GM12872 (cell line): ENCODE data around the gene FOXP1.

Source experiments
- CTCF ChIP-seq: IDR thresholded peaks from 3 replicates; pipeline ENCODE4 v1.5.1; 2011; ENCODE audit warnings: low read depth, mild to moderate bottlenecking, low read length, moderate library complexity; ENCODE audit not compliant: insufficient read depth

The FOXP1 gene

GRCh38 chr3:71172189-71172588, 411.3 kb downstream of the FOXP1 start:
- no peak for TF ChIP-seq CTCF

DNA sequence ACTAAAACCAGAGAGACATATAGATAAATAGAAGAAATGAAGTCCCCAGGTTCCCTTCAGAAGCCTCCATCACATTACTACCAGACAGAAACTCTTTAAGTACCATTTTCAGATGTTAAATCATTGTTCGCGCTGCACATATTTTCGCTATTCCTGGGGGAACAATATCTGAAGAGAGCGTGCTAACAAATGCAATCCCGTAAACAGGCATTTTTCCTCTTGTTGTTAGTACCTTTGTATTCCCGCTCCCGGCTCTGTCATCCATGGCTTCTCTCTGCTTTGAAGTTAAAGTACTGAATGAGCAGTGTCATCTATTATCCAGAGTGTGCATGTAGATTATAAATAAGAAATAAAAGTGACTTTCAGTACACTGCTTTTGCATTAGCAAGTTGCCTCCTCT, 412.3 kb downstream of the FOXP1 start:
- no peak for TF ChIP-seq CTCF

DNA sequence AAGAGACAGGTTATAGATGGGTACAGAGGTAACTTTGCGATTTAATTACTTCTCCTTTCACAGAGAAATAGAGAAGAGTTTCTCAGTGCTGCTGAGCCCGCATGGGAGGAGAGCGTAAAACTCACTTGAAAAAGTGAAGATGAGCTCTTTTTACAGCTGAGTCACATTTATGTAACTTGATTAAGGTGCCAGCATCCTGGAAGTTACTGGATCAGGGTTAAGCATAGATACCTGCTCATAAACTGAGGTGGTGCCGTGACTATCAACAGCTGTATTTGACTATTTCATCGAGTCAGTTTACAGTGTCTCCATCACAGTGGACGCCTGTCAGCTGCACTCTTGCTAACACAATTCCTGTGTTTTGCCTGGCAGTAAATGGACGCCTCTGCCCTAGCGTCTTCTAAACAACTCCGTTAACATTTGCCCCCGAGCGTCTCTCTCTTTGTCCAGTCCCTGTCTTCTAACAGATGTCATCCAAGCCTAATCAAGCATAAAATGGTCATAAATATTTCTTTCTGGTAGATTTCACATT, 414.6 kb downstream of the FOXP1 start:
- TF ChIP-seq CTCF: no peak

GRCh38 chr3:71168121-71168721, 415.3 kb downstream of the FOXP1 start:
- no peak for TF ChIP-seq CTCF

DNA sequence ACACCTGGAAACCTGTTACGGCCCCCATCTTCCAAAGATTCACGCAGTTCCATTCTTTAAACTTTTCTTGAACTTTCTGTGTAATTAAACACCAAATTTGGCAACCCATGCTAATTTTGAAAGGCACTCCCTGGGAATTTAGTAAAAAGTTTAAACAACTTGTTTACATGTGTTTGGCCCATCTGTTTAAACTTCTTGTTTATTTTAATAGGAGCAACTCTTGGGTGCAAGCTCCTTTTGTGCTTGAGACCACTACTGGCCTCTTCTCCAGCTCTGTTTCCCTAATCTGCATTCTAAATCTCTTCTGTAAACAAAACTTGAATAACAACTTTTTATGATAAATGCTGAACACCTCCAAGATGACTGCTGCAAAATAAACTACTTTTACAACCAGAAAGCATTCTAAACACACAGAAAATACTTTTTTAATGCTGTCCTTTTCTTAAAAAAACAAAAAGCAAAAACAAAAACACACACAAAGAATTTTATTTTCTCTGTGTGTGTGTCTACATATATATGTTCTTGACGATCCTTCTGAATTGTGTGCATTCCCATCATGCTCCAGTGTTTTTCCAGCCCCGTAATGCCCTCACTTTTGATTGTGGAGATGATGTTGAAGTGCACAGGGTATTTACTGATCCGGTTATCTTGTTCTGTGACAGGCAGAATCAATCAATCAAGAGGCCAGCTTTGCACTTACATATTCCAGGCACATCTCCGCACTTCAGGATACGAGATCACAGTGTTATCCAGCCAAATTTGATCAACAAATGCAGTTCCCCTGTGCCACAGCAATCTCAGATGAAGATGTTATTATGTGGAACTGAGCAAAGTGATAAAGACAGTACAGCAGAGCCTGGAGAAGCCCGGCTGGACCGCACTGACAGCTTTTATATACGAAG, 416.9 kb downstream of the FOXP1 start:
- TF ChIP-seq CTCF: no peak

- no peak for TF ChIP-seq CTCF
These were observed 418.6 kb downstream of the FOXP1 start for GRCh38 chr3:71164881-71165280.

GRCh38 chr3:71163198-71163918, 420.2 kb downstream of the FOXP1 start:
- no peak for TF ChIP-seq CTCF
